DMS153 treated with DMSO at 0.1 percent for 48 hours (cell line): ENCODE results near the gene FARS2.

ENCODE experiments used
- DNase-seq: peaks from one replicate; lab custom pipeline; 2025; ENCODE audit not compliant: unreplicated experiment; lab: John Stamatoyannopoulos, UW

FARS2 gene

DNA sequence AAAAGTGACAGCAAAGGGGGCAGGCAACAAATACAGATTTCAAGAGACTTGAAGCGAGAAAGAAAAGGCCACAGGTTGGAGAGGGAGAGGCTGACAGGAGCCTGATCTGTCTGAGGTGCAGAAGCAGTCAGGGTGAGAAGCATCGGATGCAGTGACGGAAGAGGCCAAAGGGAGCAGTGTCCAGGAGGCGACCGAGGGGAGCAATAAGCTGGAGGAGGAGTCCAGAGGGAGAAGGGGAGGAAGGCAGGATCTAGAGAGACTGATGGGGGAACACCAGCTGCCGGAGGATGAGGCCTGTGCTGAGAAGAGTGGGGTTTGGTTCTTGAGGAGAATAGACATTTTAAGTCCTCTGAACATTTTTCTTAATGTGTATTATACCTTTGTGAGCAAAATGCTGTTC lies 23.8 kb downstream of the FARS2 start:
- no peak for DNase-seq

DNA sequence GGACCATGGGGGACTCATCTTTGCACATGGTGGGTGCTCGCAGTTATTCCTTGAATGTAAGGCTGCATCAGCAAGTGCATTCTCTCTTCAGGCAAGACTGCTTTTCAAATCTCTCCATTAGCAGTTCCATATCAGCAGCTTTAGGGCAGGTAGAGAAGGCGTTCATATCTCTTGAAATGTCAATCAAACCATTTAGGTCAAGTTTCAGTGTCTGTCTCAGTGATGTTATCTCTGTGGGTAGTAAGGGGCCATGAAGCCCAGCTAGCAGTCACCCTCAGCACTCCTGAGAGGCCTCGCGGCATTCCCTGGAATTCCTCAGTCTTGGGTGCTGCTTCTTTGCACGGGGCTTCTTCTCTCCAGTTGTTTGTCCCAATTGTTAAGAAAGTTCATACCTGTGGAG lies 24.2 kb downstream of the FARS2 start:
- no peak for DNase-seq

DNA sequence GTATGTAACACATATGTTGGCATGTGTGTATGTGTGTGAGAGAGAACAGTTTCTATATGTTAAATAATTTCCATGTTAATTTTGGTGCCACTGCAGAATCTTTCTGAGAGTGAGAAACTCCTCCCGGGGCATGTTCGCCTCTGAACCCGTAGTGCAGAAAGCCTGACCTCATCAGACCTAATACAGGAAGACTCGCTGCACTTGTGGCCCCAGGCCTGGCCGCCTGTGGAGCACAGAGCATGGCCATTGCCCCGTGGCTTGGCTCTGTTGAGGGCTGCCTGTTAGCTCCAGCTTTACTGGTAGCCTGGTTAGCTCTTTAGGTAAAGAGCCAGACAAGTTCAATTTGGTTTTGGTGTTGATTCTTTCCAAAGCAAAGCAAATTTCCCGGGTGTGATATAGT lies 25.5 kb downstream of the FARS2 start:
- no peak for DNase-seq

DNA sequence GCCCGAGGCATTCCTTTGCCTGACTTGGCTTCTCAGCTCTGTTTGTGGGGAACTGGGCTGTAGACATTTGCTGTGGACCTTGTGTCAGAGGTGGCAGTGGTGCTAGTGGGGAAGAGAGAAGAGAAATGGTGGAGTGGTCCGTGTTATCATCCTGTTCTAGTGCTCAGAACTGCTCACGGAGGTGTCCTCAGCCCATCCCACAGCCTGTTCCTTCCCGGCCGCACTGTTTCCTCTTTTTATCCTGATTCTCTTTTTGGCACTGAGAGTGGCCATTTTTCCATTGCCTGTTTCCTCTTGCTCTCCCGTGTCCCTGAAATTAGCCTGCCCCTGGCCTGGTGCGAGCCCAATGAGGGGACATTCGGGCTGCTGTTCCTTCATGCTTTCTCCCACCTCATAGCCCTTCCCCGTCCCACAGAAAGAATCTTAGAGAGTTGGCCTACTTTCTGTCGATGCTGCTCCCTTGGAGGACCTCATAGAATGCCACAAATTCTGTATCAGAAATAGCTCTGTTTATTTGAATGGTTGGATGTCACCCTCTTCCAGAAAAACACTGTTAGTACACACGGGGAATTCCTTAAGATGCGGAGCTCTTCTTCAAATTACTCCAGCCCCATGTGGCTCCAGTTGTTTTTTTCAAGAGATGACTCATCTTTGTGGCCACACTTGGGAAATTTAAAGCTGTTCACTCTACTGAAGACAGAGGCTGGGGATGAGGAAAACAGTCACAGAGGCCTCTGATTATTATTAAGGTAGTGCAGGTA lies 26.1 kb downstream of the FARS2 start:
- no peak for DNase-seq

DNA sequence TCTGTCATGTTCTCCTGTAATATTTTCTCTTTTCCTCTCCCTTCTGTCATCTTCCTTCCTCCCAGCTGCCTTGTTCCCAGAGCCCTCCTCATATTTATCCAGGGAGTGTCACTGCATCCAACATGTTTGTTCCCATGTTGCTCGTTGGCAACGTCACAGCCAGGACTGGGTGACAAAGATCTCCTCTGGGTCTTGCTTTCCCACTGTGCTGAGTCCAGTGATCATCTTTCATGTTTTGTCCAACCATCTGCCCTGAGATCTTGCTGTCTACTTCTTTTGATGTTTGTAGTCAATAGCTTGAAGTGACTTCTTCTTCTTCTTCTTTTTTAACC lies 26.6 kb downstream of the FARS2 start:
- DNase-seq, result no peak

DNA sequence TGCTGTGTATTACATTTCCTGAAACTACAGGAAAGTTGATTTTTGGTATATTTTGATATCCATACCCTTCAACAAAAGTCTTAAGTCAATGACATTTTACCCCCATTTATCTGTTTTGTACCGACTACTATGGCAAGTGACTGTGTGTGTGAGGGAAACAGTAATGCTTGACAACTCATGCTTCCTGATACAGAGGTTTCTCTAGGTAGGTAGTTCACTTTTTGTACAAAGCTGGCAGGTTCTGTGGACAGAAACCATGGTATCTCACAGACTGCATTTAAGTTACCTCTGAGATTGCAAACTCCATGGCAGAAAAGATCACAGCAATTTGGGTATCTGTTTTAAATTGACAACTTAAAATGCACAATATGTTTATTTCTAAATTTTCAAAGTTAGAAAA lies 28.8 kb downstream of the FARS2 start:
- DNase-seq, result no peak

DNA sequence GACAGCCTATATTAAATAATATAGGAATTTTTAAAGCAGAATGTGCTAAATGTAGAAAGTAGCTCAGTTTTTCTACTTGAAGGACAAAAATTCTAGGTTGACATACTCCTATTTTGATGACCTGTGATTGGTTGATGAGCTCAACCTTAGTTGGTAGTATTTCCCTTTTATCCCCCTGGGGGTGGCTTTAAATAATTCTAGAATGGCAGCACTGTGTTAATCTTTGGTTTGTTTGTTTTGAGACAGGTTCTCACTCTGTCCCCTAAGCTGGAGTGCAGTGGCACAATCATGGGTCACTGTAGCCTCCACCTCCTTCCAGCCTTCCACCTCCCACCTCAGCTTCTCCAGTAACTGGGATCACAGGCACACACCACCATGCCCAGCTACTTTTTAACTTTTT lies 29.2 kb downstream of the FARS2 start:
- no peak for DNase-seq

DNA sequence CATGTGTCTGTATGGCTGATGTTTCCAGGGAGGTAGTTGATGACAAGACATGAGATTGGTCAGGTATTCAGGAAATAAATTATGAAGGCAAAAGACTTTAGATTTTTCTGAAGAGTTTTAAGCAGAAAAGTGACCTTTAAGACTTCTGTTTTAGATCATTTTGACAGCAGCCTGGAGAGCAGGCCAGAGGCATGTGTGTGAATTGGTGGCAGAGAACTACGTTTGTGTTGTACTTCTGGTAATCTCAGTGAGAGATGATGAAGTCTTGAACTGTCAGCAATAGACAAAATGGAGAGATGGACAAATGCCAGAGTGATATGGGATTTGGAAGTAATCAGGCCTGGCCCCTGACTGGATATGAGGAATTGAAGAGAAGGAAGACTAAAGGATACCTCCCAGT lies 30.8 kb downstream of the FARS2 start:
- DNase-seq, result no peak

DNA sequence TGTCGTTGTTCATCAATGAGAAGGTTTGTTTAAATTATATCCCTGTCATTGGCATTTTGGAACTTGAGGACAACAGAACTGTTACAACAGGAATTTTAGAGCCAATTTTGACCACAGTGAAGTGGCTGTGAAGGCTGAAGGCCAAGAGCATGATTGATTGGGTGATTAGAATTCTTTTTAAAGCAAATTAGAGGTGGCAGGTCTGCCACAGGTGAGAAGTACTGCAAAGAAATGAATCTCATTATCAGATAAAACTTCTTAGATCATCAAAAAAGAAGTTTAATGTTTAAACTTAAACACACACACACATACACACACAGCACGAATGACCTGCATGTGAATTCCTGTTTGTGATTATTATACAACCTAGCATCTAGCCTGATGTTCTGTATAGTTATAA lies 32.4 kb downstream of the FARS2 start:
- no peak for DNase-seq

DNA sequence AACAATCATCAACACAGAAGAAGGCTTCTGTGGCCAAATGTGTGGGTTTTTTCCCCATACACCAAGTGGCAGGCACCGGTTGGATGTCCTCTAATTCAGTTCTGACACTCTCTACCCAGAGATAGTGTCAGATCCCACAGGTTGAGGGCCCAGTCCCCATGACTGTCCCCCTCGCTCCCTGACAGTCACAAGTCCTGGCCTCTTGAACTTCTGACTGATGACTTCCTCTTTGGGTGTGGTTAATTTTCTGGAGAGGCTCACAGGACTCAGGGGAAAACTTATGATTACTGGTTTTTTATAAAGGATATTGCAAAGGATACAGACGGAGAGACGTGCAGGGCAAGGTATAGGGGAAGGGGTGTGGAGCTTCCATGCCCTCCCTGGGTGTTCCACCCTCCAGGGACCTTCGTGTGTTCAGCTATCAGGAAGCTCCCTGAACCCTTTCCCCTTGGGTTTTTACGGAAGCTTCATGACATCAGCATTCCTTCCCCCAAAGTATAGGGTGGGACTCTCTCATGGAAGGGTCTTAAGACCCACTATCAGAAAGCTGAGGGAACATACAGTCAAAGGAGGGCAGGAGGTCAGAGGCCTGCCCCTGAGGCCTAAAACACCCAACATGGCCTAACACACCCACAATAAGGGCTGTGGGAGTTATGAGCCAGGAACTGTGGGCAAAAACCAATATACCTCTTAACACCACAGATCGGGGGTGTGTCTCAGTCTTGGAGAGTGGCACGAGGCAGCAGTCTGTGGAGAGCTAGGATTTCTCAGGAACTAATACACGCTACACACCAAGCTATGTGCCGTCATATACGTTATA lies 33.3 kb downstream of the FARS2 start:
- no peak for DNase-seq

DNA sequence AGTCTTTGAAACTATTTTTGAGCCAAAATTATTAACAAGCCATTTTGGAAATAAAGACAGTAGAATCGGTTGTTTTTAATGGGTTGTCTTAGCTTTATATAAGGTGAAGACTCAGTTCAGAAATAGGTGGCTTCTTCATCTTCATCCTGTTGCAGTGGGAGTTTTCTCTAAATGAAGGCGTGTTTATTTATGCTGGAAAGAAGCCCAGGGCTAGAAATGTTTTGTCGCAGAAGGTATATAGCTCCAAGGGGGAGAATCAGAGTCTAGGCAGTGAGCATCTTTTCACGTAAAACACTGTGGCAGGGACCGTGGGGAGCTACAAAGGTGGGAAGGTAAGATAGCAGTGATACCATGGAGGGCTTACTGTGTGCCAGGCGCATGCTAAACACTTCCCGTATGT lies 34.3 kb downstream of the FARS2 start:
- no peak for DNase-seq

DNA sequence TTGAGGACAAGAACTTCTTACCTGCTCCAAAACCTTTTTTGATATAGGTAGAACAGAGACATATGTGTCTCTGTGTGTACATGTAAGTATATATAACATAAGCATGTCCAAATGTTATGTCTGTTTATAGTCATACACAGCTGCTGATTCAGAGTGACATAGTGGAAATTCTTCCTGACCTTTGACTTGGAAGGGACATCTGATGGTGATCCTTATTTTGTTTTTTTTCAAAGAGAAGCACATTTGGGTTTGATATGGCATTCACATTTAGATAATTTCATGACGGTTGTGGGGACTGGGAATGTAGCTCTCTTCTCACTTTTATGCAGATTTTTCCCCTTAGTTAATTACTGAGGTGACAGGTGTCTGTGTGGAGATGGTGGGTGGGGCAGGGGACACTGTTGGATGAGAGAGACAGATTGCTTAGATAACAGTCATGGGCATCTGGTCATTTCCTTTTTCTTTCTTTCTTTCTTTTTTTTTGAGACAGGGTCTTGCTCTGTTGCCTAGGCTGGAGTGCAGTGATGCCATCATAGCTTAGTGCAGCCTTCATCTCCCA lies 39.0 kb downstream of the FARS2 start:
- DNase-seq, result no peak

DNA sequence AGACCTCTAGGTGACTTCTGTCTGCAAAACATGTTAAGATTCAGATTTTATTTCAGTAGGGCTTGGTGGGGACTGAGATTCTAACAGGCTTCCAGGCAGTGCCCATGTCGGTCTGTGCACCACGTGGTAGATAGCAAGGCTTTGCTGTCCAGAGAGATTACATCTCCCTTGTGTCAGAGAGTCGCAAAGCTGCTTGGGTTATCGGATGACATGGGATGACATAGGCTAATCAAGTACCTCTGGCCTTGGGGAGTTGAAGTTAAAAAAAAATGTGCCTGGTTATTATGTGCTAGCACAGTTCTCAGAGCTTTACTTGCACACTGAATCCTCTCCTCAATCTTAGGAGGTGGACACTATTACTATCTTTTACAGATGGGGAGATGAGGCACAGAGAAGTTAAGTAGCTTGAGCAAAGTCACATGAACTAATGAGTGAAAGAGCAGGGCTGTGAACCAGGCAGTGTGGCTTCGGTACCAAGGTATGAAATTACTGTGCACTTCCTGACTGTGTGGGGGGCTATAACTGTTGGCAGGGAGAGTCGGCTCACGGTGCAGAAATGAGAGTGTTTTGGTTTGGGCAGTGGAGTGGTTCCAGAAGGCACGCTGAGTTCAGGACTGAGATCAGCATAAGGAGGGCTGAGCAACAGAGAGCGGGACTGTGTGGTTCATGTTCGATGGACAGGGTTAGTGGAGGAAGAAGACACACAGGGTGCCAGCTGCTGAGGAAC lies 41.1 kb downstream of the FARS2 start:
- DNase-seq, result no peak

DNA sequence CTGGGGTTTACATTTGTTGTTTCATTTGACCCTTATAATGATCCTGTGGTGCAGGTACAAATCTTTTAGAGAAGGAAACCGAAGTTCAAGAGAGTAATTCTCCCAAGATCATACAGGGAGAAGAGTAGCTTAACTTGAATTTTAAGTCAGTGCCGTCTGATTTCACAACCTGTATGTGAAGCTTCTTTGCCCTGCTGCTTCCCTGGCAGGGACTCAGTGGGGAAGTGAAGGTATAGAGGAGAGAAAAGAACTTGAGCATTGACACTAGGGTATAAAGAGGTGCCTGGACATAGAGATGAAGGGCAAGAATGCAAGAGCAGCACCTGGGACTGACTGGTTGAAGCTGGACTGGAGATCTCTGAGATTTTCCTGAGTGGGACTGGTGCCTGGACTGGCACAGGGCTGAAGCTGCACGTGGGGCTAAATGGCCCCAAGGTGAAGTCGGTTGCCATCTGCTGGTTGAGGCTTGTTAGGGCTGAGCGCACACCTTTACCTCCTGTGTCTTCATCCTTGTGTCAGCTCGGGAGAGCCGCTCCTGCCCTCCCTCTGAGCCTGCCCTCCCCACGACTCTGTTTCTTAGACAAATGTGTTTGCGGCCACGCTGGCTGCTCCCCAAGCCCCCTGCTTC lies 41.8 kb downstream of the FARS2 start:
- no peak for DNase-seq

DNA sequence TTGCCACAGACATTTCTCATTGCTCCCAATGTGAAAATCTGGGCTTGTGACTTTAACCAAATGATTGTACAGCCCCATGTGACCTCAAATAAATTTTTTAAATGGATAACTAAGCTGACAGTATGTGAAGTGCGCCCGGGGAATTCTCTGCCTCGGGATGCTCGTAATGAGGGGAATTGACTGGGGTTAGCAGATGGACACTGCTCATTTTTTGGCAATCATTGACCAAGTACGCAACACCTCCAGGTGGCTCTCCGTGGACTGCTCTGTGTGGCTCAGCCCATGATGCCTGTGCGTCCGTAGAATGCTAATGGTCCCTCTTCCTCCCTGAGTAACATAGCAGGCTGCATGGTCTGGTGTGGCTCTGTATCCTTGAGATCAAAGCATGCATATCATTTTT lies 42.4 kb downstream of the FARS2 start:
- no peak for DNase-seq

DNA sequence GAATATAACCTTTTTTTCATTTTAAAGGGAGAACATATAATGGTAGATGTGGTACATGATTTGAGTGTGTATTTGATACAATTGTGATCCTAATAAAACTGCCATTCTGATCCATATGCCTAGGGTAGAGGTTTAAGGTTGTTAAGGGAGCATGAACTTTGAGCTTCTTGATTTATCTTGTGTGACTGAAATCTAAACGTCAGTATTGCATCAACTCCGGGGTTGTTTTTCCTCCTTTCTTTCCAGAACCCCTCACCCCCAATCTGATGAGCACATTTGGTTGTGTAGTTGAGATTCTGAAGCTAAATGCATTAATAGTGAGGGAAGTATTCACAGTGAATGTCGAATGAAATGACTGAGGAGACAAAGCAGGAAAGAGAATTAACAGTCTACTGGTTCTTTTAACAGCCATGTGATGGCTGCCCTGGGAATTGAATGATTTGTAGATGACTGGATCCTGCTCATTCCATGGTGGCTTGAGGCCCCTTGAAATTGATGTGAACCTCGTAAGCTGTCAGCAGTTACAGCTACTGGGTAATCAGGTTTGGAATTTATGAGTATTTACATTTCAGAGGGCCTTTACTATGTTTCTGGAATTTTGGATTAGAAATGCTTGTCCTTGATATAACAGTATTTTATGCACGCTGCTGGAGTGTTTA lies 44.8 kb downstream of the FARS2 start:
- no peak for DNase-seq

DNA sequence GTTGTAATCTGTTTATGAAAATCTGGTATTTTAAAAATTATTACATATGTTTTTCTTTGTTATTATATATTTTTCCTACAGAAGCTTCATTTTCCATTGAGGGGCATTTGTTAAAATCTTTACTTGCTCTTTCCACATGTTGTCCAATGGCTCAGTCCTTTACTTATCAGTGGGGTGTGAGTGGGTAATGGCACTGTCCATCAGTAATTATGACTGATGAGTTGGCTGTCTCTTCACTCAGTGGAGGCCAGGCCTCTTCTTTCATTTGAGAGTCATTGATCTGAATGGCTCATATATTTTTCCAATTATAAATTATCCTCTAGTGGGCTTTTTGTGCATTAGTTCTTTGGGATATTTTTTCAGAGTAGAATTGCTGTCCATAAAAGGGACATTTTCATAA lies 45.7 kb downstream of the FARS2 start:
- DNase-seq, result no peak

DNA sequence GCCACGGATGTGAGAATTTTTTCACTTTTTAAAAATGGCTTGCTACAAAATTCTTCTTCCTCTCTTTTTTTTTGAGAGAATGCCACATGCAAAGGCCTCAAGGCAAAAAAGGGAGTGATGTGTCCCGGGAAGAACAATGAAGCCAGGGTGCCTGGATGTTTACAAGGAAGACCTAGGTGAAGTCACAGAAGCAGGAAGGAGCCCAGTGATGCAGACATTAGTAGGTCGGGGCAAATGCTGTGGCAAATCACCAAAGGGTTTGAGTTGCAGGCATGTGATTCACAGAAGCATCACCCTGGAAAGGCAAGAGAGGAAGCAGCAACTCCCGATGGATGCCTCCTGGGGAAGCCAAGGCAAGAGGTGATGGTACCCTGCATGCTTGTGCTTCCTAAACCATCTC lies 46.8 kb downstream of the FARS2 start:
- no peak for DNase-seq

DNA sequence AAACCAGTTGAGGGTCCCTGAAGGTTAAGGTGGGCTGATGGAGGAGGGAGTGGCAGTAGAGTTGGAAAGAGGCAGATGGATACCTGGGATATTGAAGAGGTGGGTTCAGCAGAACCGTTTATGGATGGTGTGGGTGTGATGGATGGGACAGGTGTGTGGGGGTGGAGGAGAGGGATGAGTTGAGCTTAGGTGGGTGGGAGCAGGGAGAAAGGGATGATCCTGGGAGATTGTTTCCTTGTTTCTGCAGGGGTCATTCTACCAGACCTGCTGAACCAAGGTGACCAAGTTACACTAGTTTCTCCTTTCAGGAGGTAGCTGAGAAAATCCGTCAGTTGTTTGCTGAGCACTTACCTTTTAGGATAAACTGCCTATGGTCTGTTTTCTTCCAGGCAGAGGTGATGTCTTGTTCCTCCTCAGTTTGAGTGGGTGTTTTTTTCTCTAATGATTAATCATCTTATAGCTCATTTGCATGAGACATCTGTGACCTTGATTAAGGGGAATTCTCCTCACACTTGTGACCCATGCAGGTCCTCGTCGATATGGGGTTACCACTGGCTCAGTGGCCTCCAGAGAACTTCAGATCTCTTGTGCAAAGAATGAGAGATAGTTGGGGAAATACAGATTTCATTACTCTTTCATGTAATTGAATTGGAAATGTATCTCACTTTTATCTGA lies 53.0 kb downstream of the FARS2 start:
- no peak for DNase-seq

DNA sequence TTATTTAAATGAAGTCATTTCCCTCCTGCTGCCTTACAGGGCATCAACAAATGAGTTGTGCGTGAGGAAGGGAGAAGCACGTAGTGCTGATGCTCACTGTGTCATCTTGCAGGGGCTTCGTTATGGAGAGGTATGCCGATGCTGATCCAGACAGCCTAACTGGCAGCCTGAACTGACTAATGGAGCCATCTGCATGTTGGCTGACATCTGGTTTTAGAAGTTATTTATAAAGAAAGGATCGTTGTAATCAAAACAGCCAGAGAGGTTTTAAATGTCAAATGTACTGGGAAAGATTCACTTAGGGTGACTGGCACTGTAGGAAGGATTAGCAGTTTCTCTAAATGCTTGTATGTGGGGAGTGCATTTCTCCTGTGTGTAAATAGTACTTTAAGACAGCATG lies 54.6 kb downstream of the FARS2 start:
- no peak for DNase-seq
